Mesodermal cell (in vitro differentiated cells): ENCODE data around the gene CPSF4.
"Not testable (repeated sequence)": the region's sequence is repeated elsewhere in the genome, so short reads cannot be mapped to it uniquely, and the experiment has no call there.

ENCODE experiments used
- H3K27ac ChIP-seq: 2 replicates; pipeline ENCODE4 v1.7.0; 2013; ENCODE audit warnings: mild to moderate bottlenecking, low read depth, low read length, moderate library complexity; ENCODE audit not compliant: severe bottlenecking
- H3K36me3 ChIP-seq: 2 replicates; pipeline ENCODE4 v1.7.1; 2013; ENCODE audit warnings: mild to moderate bottlenecking, low read length, moderate library complexity; ENCODE audit not compliant: control insufficient read depth, insufficient read depth
- H3K4me1 ChIP-seq: one replicate; pipeline ENCODE4 v1.7.1; 2013; ENCODE audit warnings: mild to moderate bottlenecking, low read length; ENCODE audit not compliant: insufficient read depth, control insufficient read depth, poor library complexity, severe bottlenecking
- H3K4me3 ChIP-seq: 2 replicates; pipeline ENCODE4 v1.7.0; 2013; ENCODE audit warnings: low read length, control low read depth, mild to moderate bottlenecking; ENCODE audit not compliant: insufficient read depth, poor library complexity, severe bottlenecking; ENCODE audit errors: extremely low read depth
- H3K9me3 ChIP-seq: 2 replicates; pipeline ENCODE4 v1.7.1; 2013; ENCODE audit warnings: mild to moderate bottlenecking, low read length, moderate library complexity; ENCODE audit not compliant: control insufficient read depth
- WGBS, 2 experiments: methylation state at CpG; one replicate each; pipeline ENCODE4 v1.1.5; 2013; ENCODE audit warnings: missing lambda C conversion rate in 2 of 2; ENCODE audit not compliant: insufficient coverage in 2 of 2; 5-methylcytosine and 5-hydroxymethylcytosine counted together

CPSF4 gene

GRCh38 chr7:99424932-99425730 is 13.6 kb upstream of the CPSF4 start:
- H3K9me3 ChIP-seq = no peaks in the 10 kb centered on the region
- peaks cover 62% of the 10 kb centered on the region for H3K36me3 ChIP-seq
- H3K27ac ChIP-seq = no peak overlapping the region
- H3K4me3 ChIP-seq = no peak overlapping the region
- 92 to 95% methylated on average over 19 to 24 of the region's 24 CpGs for WGBS, 2 experiments
- H3K4me1 ChIP-seq = no peaks in the 10 kb centered on the region

- H3K4me1 ChIP-seq = peaks cover 3% of the 10 kb centered on the region
- H3K4me3 ChIP-seq = no peak overlapping the region
- WGBS, 2 experiments = 94 to 97% methylated on average over 7 to 10 of the region's 10 CpGs
- no peaks in the 10 kb centered on the region for H3K9me3 ChIP-seq
- no peak overlapping the region for H3K27ac ChIP-seq
- peaks cover 66% of the 10 kb centered on the region for H3K36me3 ChIP-seq
Measured at GRCh38 chr7:99428972-99429566, 9.7 kb upstream of the CPSF4 start.

- peaks cover 66% of the 10 kb centered on the region for H3K36me3 ChIP-seq
- WGBS, 2 experiments = 87 to 97% methylated on average over 5 to 7 of the region's 8 CpGs
- H3K4me3 ChIP-seq = no peak overlapping the region
- no peak overlapping the region for H3K27ac ChIP-seq
- H3K9me3 ChIP-seq = no peaks in the 10 kb centered on the region
- peaks cover 3% of the 10 kb centered on the region for H3K4me1 ChIP-seq
Measured at GRCh38 chr7:99429756-99430155, 9.0 kb upstream of the CPSF4 start.

- not testable (repeated sequence) for H3K4me1 ChIP-seq, H3K4me3 ChIP-seq, H3K9me3 ChIP-seq
- Histone ChIP-seq H3K27ac (peak overlapping the region; percentile 62), H3K36me3 (peaks cover 73% of the 10 kb centered on the region)
- 89 to 93% methylated on average over 10 to 11 of the region's 13 CpGs for WGBS, 2 experiments
Measured at GRCh38 chr7:99431756-99432540, 6.8 kb upstream of the CPSF4 start.

GRCh38 chr7:99433158-99433557 is 5.6 kb upstream of the CPSF4 start:
- Histone ChIP-seq H3K4me3 (no peak overlapping the region), H3K9me3 (no peaks in the 10 kb centered on the region), H3K27ac (no peak overlapping the region), H3K36me3 (peaks cover 70% of the 10 kb centered on the region), H3K4me1 (peaks cover 9% of the 10 kb centered on the region)
- WGBS, 2 experiments = 98 to 100% methylated on average over 3 to 9 of the region's 9 CpGs

- peak overlapping the region; percentile 89 for H3K27ac ChIP-seq
- peak overlapping the region; percentile 95 for H3K4me3 ChIP-seq
- 6 to 12% methylated on average over 14 to 16 of the region's 20 CpGs for WGBS, 2 experiments
- no peaks in the 10 kb centered on the region for H3K9me3 ChIP-seq
- peaks cover 55% of the 10 kb centered on the region for H3K36me3 ChIP-seq
- peaks cover 9% of the 10 kb centered on the region for H3K4me1 ChIP-seq
Measured at GRCh38 chr7:99437946-99438572, 684 bp upstream of the CPSF4 start.

GRCh38 chr7:99440195-99440594 is 1.5 kb downstream of the CPSF4 start:
- Histone ChIP-seq H3K4me1 (peaks cover 9% of the 10 kb centered on the region), H3K27ac (no peak overlapping the region), H3K4me3 (peak overlapping the region; percentile 95), H3K9me3 (no peaks in the 10 kb centered on the region), H3K36me3 (peaks cover 56% of the 10 kb centered on the region)
- 74 to 77% methylated on average over 3 to 7 of the region's 9 CpGs for WGBS, 2 experiments

- Histone ChIP-seq H3K36me3 (peaks cover 96% of the 10 kb centered on the region), H3K9me3 (no peaks in the 10 kb centered on the region), H3K4me3 (no peak overlapping the region), H3K4me1 (no peaks in the 10 kb centered on the region), H3K27ac (no peak overlapping the region)
- WGBS, 2 experiments = 96% methylated on average over 4 of the region's 4 CpGs
Measured at GRCh38 chr7:99446096-99446495, 7.4 kb downstream of the CPSF4 start.

GRCh38 chr7:99447943-99448342 is 9.2 kb downstream of the CPSF4 start:
- H3K36me3 ChIP-seq = peaks cover 95% of the 10 kb centered on the region
- H3K27ac ChIP-seq = no peak overlapping the region
- H3K4me3 ChIP-seq = no peak overlapping the region
- no peaks in the 10 kb centered on the region for H3K4me1 ChIP-seq
- 93 to 98% methylated on average over 10 of the region's 10 CpGs for WGBS, 2 experiments
- no peaks in the 10 kb centered on the region for H3K9me3 ChIP-seq

- Histone ChIP-seq H3K36me3 (peaks cover 94% of the 10 kb centered on the region), H3K4me1 (no peaks in the 10 kb centered on the region)
- 90 to 96% methylated on average over 10 of the region's 10 CpGs for WGBS, 2 experiments
Measured at GRCh38 chr7:99448855-99449254, 10.1 kb downstream of the CPSF4 start.

More at GRCh38 chr7:99448855-99449254, 10.1 kb downstream of the CPSF4 start:
- no peaks in the 10 kb centered on the region for H3K9me3 ChIP-seq
- H3K4me3 ChIP-seq = no peak overlapping the region
- H3K27ac ChIP-seq = no peak overlapping the region
